ENCODE measurements around the gene LZTR1.

DNA sequence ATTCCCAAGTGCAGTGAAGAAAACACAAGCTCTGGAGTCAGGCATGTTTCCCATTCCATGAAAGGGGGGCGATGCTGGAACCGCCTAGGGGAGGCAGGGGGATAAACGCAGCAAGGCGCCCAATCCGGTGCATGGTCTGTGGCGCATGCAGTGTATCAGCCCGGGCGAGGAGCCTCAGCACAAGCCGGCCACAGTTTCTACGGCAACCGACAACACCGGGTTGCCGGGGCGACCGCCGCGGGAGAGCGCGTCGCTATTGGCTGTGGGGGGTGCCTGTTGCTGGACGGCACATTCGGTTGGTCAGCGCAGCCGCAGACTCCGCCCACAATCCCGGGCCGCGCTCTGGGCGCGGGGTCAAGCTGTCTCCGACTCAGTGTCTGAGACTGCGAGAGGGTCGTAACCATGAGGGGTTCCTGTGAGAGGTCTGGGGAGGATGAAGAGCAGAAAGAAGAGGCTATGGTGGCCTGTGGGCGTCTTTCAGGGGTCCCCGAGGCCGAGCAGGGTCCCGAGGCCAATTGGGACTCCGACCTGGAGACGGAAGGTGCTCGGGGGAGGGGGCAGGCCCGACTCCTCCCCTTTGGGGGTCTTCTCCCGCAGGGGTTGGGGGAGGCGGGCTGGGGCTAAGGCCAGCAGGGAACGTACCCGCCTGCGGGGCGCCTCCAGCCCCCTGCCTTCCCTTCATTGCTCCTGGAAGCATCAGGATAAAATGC lies 63.6 kb downstream of the LZTR1 start, which contains the start of gene LRRC74B:
- no peak for TF ChIP-seq POLR2A (IDR thresholded peaks at IDR 0.05)
- TF ChIP-seq, protein P1, sequence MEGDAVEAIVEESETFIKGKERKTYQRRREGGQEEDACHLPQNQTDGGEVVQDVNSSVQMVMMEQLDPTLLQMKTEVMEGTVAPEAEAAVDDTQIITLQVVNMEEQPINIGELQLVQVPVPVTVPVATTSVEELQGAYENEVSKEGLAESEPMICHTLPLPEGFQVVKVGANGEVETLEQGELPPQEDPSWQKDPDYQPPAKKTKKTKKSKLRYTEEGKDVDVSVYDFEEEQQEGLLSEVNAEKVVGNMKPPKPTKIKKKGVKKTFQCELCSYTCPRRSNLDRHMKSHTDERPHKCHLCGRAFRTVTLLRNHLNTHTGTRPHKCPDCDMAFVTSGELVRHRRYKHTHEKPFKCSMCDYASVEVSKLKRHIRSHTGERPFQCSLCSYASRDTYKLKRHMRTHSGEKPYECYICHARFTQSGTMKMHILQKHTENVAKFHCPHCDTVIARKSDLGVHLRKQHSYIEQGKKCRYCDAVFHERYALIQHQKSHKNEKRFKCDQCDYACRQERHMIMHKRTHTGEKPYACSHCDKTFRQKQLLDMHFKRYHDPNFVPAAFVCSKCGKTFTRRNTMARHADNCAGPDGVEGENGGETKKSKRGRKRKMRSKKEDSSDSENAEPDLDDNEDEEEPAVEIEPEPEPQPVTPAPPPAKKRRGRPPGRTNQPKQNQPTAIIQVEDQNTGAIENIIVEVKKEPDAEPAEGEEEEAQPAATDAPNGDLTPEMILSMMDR (IDR thresholded peaks at IDR 0.05) = no peak
